GM18861 (cell line): ENCODE results near the gene RASA4.
"Not testable (repeated sequence)": the region's sequence is repeated elsewhere in the genome, so short reads cannot be mapped to it uniquely, and the experiment has no call there.

Experiments used
- ATAC-seq: cut with Tn5 transposase; IDR thresholded peaks from one replicate; pipeline ENCODE4 v1.9.1; 2021; ENCODE audit not compliant: unreplicated experiment

Gene RASA4

DNA sequence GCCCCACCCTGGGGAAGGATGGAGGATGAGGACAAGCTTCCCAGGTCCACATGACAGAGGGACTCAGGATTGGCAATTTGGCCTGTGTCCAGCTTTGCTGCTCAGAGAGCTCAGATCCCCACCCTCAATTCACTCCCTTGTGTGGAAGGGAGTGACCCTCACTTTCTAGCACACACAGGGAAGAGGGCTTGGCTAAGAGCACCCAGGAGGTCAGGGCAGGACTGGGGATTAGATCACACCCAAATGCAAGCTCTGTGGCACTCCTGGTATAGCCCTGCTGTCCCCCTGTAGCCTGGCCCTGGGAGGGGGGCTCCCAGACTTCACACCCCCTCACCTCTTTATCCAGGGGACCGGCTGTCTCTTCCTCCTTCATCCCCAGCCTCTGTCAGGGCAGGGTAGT, 72.2 kb downstream of the RASA4 start:
- not testable (repeated sequence) for ATAC-seq

DNA sequence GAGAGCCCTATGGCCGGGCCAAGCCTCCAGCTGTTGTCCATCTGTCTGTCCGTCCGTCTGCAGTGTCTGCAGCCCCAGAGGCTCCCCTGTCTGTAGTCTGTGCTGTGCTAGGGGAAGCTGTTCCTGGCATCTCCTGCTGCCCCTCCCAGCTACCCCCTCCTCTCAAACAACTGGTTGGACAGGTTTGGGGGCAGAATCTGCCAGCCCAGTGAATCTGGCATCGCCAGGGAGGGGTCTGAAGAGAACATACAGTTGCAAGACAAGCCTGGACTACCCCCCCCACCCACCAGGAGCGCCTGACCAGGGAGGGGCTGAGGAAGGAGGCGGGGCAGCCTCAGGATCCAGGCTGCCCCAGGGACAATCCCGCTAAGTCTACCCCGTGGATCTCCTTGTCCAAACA, 73.0 kb downstream of the RASA4 start, which contains the start of gene UPK3BL2:
TSS of gene UPK3BL2 (minus strand) at position 101 of the 400 bp plus-strand sequence. CDS start at position 41, 60 bp downstream.
- ATAC-seq, result not testable (repeated sequence)

DNA sequence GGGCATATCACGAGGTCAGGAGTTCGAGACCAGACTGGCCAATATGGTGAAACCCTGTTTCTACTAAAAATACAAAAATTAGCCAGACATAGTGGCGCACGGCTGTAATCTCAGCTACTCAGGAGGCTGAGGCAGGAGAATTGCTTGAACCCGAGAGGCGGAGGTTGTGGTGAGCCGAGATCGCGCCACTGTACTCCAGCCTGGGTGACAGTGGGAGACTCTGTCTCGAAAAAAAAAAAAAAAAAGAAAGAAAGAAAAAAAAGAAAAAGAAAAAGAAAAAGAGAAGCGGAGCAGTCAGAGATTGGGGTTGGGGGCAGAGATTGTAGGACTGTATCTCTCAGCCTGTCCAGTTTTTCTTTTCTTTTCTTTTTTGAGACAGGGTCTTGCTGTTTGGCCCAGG, 73.8 kb downstream of the RASA4 start:
- not testable (repeated sequence) for ATAC-seq

DNA sequence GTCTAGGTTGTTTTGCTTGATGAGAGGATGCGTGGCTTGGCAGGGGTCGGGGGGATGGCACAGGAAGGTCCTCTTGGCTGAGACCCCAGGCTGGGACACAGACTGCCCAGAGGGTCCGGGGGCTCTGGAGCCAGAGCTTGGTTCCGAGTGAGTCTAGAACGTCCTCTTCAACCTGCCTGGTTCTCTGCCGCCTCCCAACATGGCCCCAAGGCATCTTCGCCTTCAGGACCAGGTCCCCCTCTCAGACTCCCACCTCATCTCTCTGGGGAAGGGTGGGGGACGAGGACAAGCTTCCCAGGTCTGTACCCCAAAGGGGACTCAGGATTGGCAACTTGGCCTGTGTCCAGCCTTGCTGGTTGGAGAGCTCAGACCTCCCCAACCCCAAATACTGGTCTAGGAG, 74.5 kb downstream of the RASA4 start:
- ATAC-seq, result not testable (repeated sequence)

DNA sequence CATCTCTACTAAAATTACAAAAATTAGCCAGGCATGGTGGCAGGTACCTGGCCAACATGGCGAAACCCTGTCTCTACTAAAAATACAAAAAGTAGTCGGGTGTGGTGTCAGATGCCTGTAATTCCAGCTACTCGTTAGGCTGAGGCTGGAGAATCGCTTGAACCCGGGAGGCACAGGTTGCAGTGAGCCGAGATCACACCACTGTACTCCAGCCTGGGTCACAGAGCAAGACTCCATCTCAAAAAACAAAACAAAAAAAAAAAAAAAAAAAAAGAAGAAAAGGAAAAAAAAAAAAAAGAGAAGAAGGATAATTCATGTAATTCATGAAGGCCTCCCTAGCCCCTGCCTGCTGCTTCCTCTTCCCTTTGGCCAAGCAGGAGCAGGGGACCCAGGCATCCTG, 76.0 kb downstream of the RASA4 start:
- not testable (repeated sequence) for ATAC-seq

DNA sequence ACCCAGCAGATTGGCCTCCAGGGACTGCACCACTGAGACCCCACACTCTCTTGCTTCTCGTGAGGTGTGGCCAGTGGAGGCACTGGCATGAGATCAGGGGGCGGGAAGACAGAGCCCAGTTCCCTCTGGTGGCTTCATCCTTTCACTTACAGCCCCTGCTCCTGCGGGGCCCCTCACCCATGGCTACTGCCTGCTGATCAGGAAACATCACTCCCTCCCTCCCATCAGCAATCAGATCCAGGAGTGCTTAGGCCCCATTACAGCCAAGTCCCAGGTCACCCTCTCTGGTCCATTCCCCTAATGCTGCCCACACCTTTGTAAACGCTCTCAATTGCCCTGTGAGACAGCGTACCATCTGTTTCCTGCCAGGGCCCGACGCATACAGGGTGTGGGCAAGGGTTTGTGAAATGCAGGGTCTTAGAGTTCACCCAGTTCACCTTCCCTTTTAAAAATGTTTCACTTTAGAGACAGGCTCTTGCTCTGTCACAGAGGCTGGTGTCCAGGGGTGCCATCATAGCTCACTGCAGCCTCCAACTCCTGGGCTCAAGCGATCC, 81.4 kb downstream of the RASA4 start:
- not testable (repeated sequence) for ATAC-seq

DNA sequence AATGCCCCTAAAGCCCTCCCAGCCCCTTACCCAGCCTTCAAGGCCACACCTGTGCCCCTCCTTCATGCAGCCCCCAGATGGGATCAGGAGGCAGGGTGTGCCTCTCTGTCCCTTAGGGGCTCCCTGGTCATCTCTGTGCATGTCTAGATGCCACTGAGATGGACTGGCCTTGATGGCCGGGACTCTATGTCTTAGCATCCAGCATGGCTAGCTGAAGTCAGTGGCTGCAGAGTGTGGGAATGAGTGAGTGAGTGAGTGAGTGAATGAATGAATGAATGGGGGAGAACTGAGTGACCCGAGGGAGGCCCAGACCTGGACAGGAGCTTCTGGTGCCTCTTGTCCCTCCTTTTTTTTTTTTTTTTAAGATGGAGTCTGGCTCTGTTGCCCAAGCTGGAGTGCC, 84.4 kb downstream of the RASA4 start:
- not testable (repeated sequence) for ATAC-seq

DNA sequence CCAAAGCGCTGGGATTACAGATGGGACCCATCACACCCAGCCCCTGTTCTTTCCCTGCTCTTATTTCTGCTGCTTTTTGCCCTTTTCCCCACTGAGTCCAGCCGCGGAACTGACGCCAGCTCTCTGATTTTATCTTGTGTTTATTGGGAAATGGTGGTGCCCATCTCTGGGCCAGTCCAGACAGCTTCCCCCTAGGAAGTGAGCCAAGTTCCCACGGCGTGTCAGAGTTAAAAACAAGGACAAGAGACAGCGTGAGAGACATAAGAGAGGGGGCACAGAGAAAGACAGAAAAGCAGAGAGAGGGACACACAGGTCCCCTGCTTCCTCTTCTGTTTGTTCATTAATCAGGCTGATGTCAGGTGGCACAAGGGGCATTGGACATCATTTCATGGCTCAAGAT, 85.0 kb downstream of the RASA4 start:
- ATAC-seq, result not testable (repeated sequence)

DNA sequence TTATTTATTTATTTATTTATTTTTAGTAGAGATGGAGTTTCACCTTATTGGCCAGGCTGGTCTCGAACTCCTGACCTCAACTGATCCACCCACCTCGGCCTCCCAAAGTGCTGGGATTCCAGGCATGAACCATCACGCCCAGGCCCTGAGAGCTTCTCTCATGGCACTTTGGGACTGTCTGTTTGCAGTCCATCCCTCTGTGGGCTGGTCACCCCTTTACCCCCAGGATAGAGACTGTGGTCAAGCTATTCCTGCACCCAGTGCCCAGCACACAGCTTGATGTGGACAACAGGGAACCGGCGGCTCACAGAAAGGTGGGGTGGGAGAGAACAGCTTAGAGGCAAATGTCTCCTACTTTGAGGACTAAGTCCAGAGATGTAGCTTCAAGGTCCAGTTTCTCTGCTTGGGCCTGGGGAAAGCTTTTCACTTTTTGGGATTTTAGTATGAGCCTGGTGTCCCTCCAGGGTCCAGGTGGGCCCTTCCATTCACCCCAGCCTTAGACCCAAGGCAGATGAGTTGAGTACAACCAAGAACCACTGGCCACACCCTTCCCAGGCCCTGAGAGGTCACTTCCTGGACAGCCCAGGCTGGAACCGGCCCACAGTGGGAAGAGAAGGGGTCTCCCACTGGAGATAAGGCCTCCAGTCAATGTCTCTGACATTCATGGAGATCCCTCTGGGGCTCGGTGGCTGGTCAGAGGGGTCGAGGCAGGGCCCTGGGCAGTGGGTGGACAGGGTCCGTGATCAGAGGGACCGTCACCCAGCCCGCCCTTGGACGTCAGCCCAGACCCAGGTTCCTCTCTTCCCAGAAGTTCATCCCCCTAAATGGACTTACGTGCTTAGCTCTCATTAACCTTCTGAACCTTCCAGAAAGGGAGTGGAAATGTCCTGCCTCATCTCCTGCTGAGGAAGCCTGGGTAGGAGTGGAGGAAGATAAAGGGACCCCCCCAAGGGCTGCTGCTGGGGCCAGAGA, 88.4 kb downstream of the RASA4 start:
- ATAC-seq, result not testable (repeated sequence)

DNA sequence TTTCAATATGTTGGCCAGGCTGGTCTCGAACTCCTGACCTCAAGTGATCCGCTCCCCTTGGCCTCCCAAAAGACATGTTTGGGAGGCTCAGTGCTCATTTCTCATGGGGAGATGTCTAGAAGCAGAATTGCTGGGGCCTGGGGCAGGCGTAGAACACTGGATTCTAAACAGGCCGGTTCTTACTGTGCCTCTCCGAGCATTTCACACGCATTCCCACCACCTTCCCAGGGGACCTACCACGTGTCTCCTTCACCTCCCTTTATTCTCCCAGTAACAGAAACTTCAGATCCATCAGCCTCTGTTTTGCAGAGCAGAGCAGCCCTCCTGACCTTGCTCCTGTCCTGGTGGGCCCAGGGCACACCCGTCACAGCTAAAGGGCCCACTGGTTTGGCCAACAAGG, 89.4 kb downstream of the RASA4 start:
- ATAC-seq, result not testable (repeated sequence)

DNA sequence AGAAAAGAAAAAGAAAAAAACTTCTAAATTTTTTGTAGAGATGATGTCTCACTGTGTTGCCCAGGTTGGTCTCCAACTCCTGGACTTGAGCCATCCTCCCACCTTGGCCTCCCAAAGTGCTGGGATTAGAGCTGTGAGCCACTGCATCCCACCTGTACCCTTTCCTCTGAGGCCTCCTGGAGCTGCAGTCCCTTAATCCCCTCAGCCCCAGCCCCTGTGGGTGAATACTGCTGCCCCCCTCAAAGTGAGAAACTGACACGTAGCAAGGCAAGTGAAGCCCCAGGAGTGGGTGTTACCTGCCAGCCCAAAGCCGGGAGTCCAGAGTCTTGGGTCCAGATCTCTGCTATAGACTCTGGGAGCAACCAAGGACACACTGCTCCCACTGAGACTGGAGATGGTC, 91.8 kb downstream of the RASA4 start:
- not testable (repeated sequence) for ATAC-seq
